Measurements from ENCODE around the gene UFD1. TPM values are rescaled to one million over a fixed set of nuclear protein-coding genes. Genes with fewer than 3 reads are reported as not detected.

UFD1 gene
- total and polyA plus RNA-seq, 9 of the 15 experiments (the other 6 are each of a cell fraction or from before 2014, with no cell fraction given) = 238 to 645 (median 363) TPM

- TF ChIP-seq RREB1 (CRISPR knock-in tag; IDR thresholded peaks at IDR 0.05) = no peak
- TF ChIP-seq CBX8 (IDR thresholded peaks at IDR 0.05; ENCODE audit: borderline replicate concordance, extremely low read depth, low read depth, low read length, poor library complexity, severe bottlenecking) = no peak
- no peak for TF ChIP-seq DEAF1 (CRISPR knock-in tag; IDR thresholded peaks at IDR 0.05)
- no peak for TF ChIP-seq NCOA1 (IDR thresholded peaks at IDR 0.05; ENCODE audit: low read depth)
- TF ChIP-seq PHF8 (IDR thresholded peaks at IDR 0.05; ENCODE audit: borderline replicate concordance, low read length) = 0 out of 2 replicates have a peak, but pooled peaks have one; percentile 6
- TF ChIP-seq BACH1 (tag; IDR thresholded peaks at IDR 0.05) = no peak
- no peak for TF ChIP-seq ZBTB17 (CRISPR knock-in tag; IDR thresholded peaks at IDR 0.05)
- no peak for TF ChIP-seq CEBPB (tag; IDR thresholded peaks at IDR 0.05)
- no peak for TF ChIP-seq TEAD4 (IDR thresholded peaks at IDR 0.05; ENCODE audit: low read length)
- TF ChIP-seq TEAD4 (CRISPR knock-in tag; IDR thresholded peaks at IDR 0.05; ENCODE audit: borderline replicate concordance) = peak; percentile 64; the same call in 1 of the 2 replicates
- TF ChIP-seq IRF2 (CRISPR knock-in tag; IDR thresholded peaks at IDR 0.05) = peak; percentile 74; the same call in 1 of the 2 replicates
- TF ChIP-seq PCBP2 (IDR thresholded peaks at IDR 0.05; ENCODE audit: low read depth, low read length, poor library complexity, severe bottlenecking) = no peak
- TF ChIP-seq TAF15 (IDR thresholded peaks at IDR 0.05; ENCODE audit: low read depth, low read length) = no peak
- no peak for TF ChIP-seq ESRRB (CRISPR knock-in tag; IDR thresholded peaks at IDR 0.05; ENCODE audit: borderline replicate concordance)
- TF ChIP-seq POU5F1 (IDR thresholded peaks at IDR 0.05; ENCODE audit: borderline replicate concordance, low read depth, low read length, partially characterized antibody) = no peak
- TF ChIP-seq, protein P1, sequence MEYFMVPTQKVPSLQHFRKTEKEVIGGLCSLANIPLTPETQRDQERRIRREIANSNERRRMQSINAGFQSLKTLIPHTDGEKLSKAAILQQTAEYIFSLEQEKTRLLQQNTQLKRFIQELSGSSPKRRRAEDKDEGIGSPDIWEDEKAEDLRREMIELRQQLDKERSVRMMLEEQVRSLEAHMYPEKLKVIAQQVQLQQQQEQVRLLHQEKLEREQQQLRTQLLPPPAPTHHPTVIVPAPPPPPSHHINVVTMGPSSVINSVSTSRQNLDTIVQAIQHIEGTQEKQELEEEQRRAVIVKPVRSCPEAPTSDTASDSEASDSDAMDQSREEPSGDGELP (CRISPR knock-in tag; IDR thresholded peaks at IDR 0.05; ENCODE audit: borderline replicate concordance) = peak; percentile 9; the same call in 1 of the 2 replicates
- TF ChIP-seq NR4A1 (CRISPR knock-in tag; IDR thresholded peaks at IDR 0.05) = no peak
- TF ChIP-seq NR4A1 (tag; IDR thresholded peaks at IDR 0.05) = no peak
Observed at GRCh38 chr22:19494001-19494560, 15.1 kb upstream of the UFD1 start (continued).
